A673 (cell line): ENCODE measurements around the gene FHL2.

Experiments
- CTCF ChIP-seq: fragments of 300-800, 200-600 bp; sonication (generic); conservative IDR thresholded peaks from 2 replicates; pipeline ENCODE4 v1.5.1; 2017; ENCODE audit warnings: low read depth, mild to moderate bottlenecking, antibody characterized with exemption, low read length, moderate library complexity, mixed read lengths
- EZH2 ChIP-seq: fragments of 200-600 bp; sonication (generic); IDR thresholded peaks from 2 replicates; pipeline ENCODE4 v1.6.1; 2017; ENCODE audit warnings: borderline replicate concordance, low read depth, mild to moderate bottlenecking, mixed read lengths, antibody characterized with exemption, low read length; ENCODE audit not compliant: poor library complexity, severe bottlenecking

- TF ChIP-seq CTCF (no peak), EZH2 (no peak)
Measured at GRCh38 chr2:105418522-105418921, 19.7 kb upstream of the FHL2 start.
